B cell (primary cell): ENCODE data around the gene SETDB2.

Experiments
- CTCF ChIP-seq: fragments of 200-600 bp; IDR thresholded peaks from one replicate; pipeline ENCODE4 v1.8.0; 2022; ENCODE audit warnings: antibody characterized with exemption, mild to moderate bottlenecking
- EZH2 ChIP-seq: IDR thresholded peaks from 2 replicates; pipeline ENCODE4 v1.6.1; 2012; ENCODE audit warnings: borderline replicate concordance, low read depth, mild to moderate bottlenecking, moderate library complexity, low read length; ENCODE audit not compliant: insufficient read depth, poor library complexity, severe bottlenecking

- TF ChIP-seq CTCF (no peak), EZH2 (no peak)
These were observed 31.3 kb upstream of the SETDB2 start for GRCh38 chr13:49412749-49413148.
